Measurements from ENCODE around the gene AUTS2. TPM values are rescaled to one million over a fixed set of nuclear protein-coding genes. Genes with fewer than 3 reads are reported as not detected.

Gene AUTS2
- polyA plus RNA-seq, 1 donor (not counting 4 experiments of a cell fraction or from before 2014, with no cell fraction given) = 4.7 TPM

GRCh38 chr7:70218006-70218405 lies 619.7 kb downstream of the AUTS2 start:
- DNase-seq (ENCODE audit: low read depth, low spot score) (no peak), FAIRE-seq (no peak)
- no peaks in the 10 kb centered on the region for H3K9me3 ChIP-seq (ENCODE audit: control insufficient read depth, low read depth, low read length)
- no peak overlapping the region for H3K9ac ChIP-seq (ENCODE audit: control insufficient read depth, extremely low read depth, insufficient read depth, low read length)
- H3K79me2 ChIP-seq (ENCODE audit: control insufficient read depth, insufficient read depth, low read length) = no peaks in the 10 kb centered on the region
- no peaks in the 10 kb centered on the region for H3K4me1 ChIP-seq (ENCODE audit: control insufficient read depth, extremely low read depth, insufficient read depth, low read length)
- H3K9me1 ChIP-seq (ENCODE audit: control insufficient read depth, extremely low read depth, insufficient read depth, low read length) = no peaks in the 10 kb centered on the region
- H2AFZ ChIP-seq (ENCODE audit: control insufficient read depth, low read length) = no peak overlapping the region
- TF ChIP-seq EZH2 (IDR thresholded peaks at IDR 0.05; ENCODE audit: low read length) (no peak), CTCF (optimal IDR thresholded peaks at IDR 0.05 in 1 of 3, IDR thresholded peaks at IDR 0.05 in 1 of 3, conservative IDR thresholded peaks at IDR 0.05 in 1 of 3; ENCODE audit: extremely low read depth in 1 of 3, insufficient read depth in 2 of 3, low read length in 3 of 3) (no peak)
- no peak overlapping the region for H3K4me3 ChIP-seq (ENCODE audit: control insufficient read depth in 2 of 3, extremely low read depth in 1 of 3, insufficient read depth in 2 of 3, low read depth in 1 of 3, low read length in 3 of 3)
- dilution Hi-C loops (cut with MboI; ENCODE audit: extremely low pct_ligation_motif_present, low sequenced_read_pairs) = no loop called here
- H3K27ac ChIP-seq (ENCODE audit: control insufficient read depth, insufficient read depth, low read length) = no peak overlapping the region
- H3K27me3 ChIP-seq (ENCODE audit: control insufficient read depth, extremely low read depth, insufficient read depth, low read length) = no peaks in the 10 kb centered on the region
- no peak overlapping the region for H3K4me2 ChIP-seq (ENCODE audit: control insufficient read depth, extremely low read depth, insufficient read depth, low read depth, low read length)
- H3K36me3 ChIP-seq (ENCODE audit: control insufficient read depth in 2 of 2, extremely low read depth in 1 of 2, insufficient read depth in 2 of 2, low read length in 2 of 2) = no peaks in the 10 kb centered on the region
- no peaks in the 10 kb centered on the region for H4K20me1 ChIP-seq (ENCODE audit: control insufficient read depth, extremely low read depth, insufficient read depth, low read length)

DNA sequence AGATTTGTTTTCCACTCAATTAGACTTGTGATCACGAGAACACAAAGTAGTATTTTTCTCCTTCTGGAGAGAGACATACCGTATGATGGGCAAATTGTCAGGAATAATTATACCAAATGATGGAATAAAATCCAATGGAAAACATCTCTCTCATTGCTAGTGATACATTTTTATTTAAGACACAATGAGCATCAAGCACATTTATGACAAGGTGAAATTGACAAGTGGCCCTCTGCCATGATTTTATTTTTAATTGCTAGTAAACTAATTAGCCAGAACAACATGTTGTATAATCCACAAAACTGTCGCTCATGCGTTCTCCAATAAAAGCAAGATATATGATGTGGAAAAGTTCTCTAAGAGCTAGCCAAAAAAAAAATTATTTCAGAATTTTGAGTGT lies 620.8 kb downstream of the AUTS2 start:
- Histone ChIP-seq H4K20me1 (ENCODE audit: control insufficient read depth, extremely low read depth, insufficient read depth, low read length) (no peaks in the 10 kb centered on the region), H3K27me3 (ENCODE audit: control insufficient read depth, extremely low read depth, insufficient read depth, low read length) (no peaks in the 10 kb centered on the region), H3K4me1 (ENCODE audit: control insufficient read depth, extremely low read depth, insufficient read depth, low read length) (no peaks in the 10 kb centered on the region), H3K27ac (ENCODE audit: control insufficient read depth, insufficient read depth, low read length) (no peak overlapping the region), H3K4me2 (ENCODE audit: control insufficient read depth, extremely low read depth, insufficient read depth, low read depth, low read length) (no peak overlapping the region), H3K79me2 (ENCODE audit: control insufficient read depth, insufficient read depth, low read length) (no peaks in the 10 kb centered on the region), H2AFZ (ENCODE audit: control insufficient read depth, low read length) (no peak overlapping the region), H3K9ac (ENCODE audit: control insufficient read depth, extremely low read depth, insufficient read depth, low read length) (no peak overlapping the region), H3K4me3 (ENCODE audit: control insufficient read depth in 2 of 3, extremely low read depth in 1 of 3, insufficient read depth in 2 of 3, low read depth in 1 of 3, low read length in 3 of 3) (no peak overlapping the region), H3K9me1 (ENCODE audit: control insufficient read depth, extremely low read depth, insufficient read depth, low read length) (no peaks in the 10 kb centered on the region), H3K36me3 (ENCODE audit: control insufficient read depth in 2 of 2, extremely low read depth in 1 of 2, insufficient read depth in 2 of 2, low read length in 2 of 2) (no peaks in the 10 kb centered on the region), H3K9me3 (ENCODE audit: control insufficient read depth, low read depth, low read length) (no peaks in the 10 kb centered on the region)
- FAIRE-seq (no peak), DNase-seq (ENCODE audit: low read depth, low spot score) (no peak)
- dilution Hi-C loops (cut with MboI; ENCODE audit: extremely low pct_ligation_motif_present, low sequenced_read_pairs) = no loop called here
- TF ChIP-seq CTCF (optimal IDR thresholded peaks at IDR 0.05 in 1 of 3, IDR thresholded peaks at IDR 0.05 in 1 of 3, conservative IDR thresholded peaks at IDR 0.05 in 1 of 3; ENCODE audit: extremely low read depth in 1 of 3, insufficient read depth in 2 of 3, low read length in 3 of 3) (no peak), EZH2 (IDR thresholded peaks at IDR 0.05; ENCODE audit: low read length) (no peak)
